Measurements from ENCODE around the gene HTR3B.
"Not testable (repeated sequence)": the region's sequence is repeated elsewhere in the genome, so short reads cannot be mapped to it uniquely, and the experiment has no call there.

The HTR3B gene

DNA sequence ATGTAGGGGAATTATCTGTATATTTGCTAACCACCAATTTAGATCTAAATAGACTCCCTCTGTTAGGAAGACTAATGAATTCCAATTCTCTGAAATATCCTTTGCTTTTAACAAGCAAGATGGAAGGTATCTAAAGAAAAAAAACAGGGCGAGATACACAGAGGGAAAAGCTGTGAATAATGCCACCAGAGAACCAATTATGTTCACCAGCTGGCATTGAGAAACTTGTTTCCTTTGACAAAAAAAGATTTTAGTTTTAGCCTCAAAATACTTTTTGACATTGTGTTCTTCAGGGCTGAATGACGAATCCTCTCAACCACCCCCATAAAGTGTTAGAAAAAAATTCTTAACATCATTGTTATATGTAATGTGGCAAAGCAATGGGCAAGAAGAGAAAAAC lies 19.0 kb downstream of the HTR3B start:
- H3K4me3 ChIP-seq (ENCODE audit: low read depth, low read length) = no peak overlapping the region
- DNase-seq (ENCODE audit: low read depth) = no peak
- TF ChIP-seq, protein P1, sequence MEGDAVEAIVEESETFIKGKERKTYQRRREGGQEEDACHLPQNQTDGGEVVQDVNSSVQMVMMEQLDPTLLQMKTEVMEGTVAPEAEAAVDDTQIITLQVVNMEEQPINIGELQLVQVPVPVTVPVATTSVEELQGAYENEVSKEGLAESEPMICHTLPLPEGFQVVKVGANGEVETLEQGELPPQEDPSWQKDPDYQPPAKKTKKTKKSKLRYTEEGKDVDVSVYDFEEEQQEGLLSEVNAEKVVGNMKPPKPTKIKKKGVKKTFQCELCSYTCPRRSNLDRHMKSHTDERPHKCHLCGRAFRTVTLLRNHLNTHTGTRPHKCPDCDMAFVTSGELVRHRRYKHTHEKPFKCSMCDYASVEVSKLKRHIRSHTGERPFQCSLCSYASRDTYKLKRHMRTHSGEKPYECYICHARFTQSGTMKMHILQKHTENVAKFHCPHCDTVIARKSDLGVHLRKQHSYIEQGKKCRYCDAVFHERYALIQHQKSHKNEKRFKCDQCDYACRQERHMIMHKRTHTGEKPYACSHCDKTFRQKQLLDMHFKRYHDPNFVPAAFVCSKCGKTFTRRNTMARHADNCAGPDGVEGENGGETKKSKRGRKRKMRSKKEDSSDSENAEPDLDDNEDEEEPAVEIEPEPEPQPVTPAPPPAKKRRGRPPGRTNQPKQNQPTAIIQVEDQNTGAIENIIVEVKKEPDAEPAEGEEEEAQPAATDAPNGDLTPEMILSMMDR (IDR thresholded peaks at IDR 0.05; ENCODE audit: control insufficient read depth, extremely low read depth, insufficient read depth) = no peak

DNA sequence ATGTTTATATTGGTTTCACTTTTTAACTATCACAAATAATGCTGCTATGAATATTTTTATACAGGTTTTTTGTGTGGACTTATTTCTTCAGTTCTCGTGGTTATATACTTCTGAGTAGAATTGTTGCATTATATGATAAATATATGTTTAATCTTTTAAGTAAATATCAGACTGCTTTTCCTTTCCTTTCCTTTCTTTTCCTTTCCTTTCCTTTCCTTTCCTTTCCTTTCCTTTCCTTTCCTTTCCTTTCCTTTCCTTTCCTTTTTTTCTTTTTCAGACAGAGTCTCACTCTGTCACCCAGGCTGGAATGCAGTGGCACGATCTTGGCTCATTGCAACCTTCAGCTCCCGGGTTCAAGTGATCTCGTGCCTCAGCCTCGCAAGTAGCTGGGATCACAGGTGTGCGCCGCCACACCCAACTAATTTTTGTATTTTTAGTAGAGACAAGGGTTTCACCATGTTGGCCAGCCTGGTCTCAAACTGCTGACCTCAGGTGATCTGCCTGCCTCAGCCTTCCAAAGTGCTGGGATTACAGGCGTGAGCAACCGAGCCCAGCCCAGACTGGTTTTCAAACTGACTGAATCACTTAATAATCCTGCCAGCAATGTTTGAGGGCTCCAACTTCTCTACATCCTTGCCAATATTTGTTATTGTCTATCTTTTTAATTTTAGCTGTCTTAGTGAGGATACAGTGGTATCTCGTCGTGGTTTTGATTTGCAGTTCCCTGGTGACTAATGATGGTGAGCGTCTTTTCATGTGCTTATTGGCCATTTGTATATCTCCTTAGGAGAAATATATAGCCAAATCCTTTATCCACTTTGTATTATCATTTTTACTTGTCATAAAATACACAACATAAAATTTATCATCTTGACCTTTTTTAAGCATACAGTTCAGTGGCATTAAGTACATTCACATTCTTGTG lies 21.9 kb downstream of the HTR3B start:
- DNase-seq (ENCODE audit: low read depth) = peak; percentile 33
- no peak overlapping the region for H3K4me3 ChIP-seq (ENCODE audit: low read depth, low read length)
- TF ChIP-seq, protein P1 (IDR thresholded peaks at IDR 0.05; ENCODE audit: control insufficient read depth, extremely low read depth, insufficient read depth) = no peak

DNA sequence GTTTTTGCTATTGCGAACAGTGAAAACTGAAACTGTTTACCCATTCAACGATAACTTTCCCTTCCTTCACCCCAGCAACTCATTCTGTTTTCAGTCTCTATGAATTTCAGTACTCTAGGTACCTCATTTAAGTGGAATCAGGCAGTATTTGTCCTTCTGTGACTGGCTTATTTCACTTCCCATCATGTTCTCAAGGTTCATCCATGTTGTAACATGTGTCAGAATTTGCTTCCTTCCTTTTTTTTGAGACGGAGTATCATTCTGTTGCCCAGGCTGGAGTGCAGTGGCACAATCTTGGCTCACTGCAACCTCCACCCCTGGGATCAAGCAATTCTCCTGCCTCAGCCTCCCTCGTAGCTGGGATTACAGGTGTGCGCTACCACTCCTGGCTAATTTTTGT lies 23.7 kb downstream of the HTR3B start:
- no peak overlapping the region for H3K4me3 ChIP-seq (ENCODE audit: low read depth, low read length)
- TF ChIP-seq, protein P1 (IDR thresholded peaks at IDR 0.05; ENCODE audit: control insufficient read depth, extremely low read depth, insufficient read depth) = no peak
- DNase-seq (ENCODE audit: low read depth) = no peak

DNA sequence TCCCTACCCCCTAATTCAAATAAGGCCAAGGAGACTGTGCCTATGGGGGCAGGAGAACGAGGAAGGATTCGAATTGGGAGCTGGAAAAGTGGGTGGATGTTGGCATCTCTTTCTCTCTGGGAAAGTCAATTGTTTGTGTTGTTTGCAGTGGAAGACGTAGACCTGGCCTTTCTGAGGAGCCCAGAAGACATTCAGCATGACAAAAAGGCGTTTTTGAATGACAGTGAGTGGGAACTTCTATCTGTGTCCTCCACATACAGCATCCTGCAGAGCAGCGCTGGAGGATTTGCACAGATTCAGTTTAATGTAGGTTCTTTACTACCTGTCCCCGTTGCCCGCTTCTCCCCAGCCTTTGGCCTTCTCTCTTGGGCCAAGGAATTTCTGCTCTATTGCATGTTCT lies 28.2 kb downstream of the HTR3B start:
- DNase-seq (ENCODE audit: low read depth) = no peak
- H3K4me3 ChIP-seq (ENCODE audit: low read depth, low read length) = no peak overlapping the region
- TF ChIP-seq, protein P1 (IDR thresholded peaks at IDR 0.05; ENCODE audit: control insufficient read depth, extremely low read depth, insufficient read depth) = no peak

DNA sequence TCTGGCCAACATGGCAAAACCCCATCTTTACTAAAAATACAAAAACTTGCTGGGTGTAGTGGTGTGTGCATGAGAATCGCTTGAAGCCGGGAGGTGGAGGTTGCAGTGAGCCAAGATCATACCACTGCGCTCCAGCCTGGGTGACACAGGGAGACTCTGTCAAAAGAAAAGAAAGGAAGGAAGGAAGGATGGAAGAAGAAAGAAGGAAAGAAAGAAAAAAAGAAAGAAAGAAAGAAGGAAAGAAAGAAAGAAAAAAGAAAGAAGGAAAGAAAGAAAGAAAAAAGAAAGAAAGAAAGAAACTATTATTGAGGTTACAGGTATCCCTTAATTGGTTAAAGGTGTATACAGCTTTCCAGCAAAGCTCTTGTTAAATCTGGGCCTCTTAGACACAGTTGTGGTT lies 29.6 kb downstream of the HTR3B start:
- DNase-seq (ENCODE audit: low read depth); H3K4me3 ChIP-seq (ENCODE audit: low read depth, low read length): not testable (repeated sequence)

DNA sequence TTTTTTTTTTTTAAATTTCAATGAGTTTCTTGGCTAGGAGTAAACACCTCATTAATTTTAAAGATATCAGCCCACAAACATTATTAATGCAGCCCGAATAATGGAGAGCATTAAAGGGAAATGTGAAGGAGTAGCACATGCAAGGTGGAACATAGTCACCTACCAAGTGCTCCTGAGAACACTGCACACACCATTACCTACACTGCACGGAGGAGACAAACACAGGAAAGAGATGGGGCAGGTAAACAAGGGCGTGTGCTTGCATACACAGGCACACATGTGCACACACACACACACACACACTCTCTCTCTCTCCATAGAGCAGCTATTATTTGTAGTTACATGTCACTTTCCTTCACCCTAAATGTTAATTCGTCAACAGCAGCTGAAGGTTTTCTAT lies 30.2 kb downstream of the HTR3B start:
- peak; percentile 11 for DNase-seq (ENCODE audit: low read depth)
- H3K4me3 ChIP-seq (ENCODE audit: low read depth, low read length) = no peak overlapping the region
- TF ChIP-seq, protein P1 (IDR thresholded peaks at IDR 0.05; ENCODE audit: control insufficient read depth, extremely low read depth, insufficient read depth) = no peak

DNA sequence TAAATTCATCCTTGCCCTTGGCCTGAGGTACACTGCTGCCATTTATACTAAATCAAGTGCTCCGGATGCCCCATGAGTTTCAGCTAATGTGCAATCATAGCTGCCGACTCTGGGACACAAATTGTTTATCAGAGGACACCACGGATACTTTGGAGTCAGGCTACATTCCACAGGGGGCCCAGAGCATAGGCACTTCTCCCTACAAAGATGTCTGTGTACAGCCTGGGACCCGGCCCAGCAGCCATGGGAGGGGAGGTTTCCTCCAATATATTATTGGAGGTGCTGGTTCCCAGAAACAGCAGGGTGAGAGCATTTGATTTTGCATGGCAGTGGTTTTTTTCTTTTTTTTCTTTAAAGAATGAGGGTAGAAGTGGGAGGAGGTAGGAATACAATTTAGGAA lies 31.3 kb downstream of the HTR3B start:
- DNase-seq (ENCODE audit: low read depth) = no peak
- no peak overlapping the region for H3K4me3 ChIP-seq (ENCODE audit: low read depth, low read length)
- TF ChIP-seq, protein P1 (IDR thresholded peaks at IDR 0.05; ENCODE audit: control insufficient read depth, extremely low read depth, insufficient read depth) = no peak

Measured in LNCaP clone FGC (cell line).